ENCODE measurements around the gene PFN1.
"Not testable (repeated sequence)": the region's sequence is repeated elsewhere in the genome, so short reads cannot be mapped to it uniquely, and the experiment has no call there.

The PFN1 gene

GRCh38 chr17:4945176-4945943 lies 3.0 kb downstream of the PFN1 start:
- DNase-seq = peak; percentile 77

DNA sequence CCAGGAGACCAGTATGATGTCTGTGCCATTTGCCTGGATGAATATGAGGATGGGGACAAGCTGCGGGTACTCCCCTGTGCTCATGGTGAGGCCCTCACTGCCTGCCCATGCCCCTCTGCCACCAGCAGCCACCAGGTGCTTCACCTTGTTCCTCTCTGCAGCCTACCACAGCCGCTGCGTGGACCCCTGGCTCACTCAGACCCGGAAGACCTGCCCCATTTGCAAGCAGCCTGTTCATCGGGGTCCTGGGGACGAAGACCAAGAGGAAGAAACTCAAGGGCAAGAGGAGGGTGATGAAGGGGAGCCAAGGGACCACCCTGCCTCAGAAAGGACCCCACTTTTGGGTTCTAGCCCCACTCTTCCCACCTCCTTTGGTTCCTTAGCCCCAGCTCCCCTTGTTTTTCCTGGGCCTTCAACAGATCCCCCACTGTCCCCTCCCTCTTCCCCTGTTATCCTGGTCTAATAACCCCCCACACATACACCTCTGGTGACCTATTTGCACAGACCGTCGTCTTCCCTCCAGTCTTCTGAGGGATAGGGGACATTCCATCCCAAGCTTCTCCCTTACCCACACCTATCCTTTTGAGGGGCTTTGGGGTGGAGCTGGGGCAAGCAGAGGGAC lies 3.7 kb downstream of the PFN1 start:
- DNase-seq = no peak

DNA sequence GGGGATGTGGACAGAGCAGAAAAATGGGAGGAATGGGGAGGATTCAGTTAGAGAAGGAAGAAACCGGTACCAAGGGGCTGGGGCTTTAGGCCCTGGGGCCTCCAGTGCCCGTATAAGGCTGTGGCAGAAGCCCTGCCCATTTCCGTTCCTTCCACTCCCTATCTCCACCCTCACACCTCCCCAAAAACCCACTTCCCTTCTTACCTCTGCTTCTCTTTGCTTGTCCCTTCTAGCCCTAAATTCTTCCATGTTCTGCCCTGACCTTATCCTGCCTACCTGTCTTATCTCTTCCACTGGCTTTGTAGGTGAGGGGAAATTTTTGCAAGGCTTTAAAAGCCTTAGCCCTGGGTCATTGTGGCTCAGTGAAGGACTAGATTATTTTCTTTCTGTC lies 4.2 kb downstream of the PFN1 start:
- DNase-seq = no peak

DNA sequence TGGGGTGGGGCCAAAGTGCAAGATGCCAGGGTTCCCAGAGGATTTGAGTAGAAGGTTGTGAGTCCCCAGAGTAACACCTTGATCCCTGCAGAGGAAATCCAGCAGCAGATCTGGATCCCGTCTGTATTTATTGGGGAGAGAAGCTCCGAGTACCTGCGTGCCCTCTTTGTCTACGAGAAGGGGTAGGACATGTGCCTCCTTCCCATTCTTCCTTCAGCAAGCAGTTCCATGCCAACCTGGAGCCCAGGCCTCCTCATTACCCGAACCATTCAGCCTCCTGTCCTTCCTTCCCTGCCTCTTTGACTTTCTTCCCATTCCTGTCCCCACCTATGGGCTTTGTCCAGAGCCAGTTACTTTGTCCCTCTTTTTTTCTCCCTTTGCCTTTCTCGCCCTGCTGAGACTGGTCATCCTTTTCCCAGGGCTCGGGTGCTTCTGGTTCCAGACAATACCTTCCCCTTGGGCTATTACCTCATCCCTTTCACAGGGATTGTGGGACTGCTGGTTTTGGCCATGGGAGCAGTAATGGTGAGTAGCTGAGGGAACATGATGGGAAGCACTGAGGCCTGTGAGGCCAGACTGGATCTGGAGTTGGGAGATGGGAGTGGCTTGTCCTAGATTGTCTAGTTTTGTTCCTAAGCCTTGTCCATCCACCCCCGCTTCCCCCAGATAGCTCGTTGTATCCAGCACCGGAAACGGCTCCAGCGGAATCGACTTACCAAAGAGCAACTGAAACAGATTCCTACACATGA lies 5.4 kb downstream of the PFN1 start:
- DNase-seq = no peak

DNA sequence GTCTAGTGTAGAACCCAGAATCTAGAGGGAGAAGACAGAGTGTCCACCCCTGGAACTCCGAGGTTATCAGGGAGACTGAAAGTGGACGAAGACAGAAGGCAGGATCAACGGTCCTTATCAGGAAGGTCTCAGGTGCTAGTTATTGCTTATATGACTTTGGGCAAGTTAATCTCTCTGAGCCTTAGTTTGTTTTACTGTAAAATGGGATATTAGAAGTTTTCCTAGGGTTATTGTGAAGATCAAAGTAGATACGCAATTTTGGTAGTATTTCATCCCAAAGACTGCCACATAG lies 7.1 kb downstream of the PFN1 start:
- no peak for DNase-seq

DNA sequence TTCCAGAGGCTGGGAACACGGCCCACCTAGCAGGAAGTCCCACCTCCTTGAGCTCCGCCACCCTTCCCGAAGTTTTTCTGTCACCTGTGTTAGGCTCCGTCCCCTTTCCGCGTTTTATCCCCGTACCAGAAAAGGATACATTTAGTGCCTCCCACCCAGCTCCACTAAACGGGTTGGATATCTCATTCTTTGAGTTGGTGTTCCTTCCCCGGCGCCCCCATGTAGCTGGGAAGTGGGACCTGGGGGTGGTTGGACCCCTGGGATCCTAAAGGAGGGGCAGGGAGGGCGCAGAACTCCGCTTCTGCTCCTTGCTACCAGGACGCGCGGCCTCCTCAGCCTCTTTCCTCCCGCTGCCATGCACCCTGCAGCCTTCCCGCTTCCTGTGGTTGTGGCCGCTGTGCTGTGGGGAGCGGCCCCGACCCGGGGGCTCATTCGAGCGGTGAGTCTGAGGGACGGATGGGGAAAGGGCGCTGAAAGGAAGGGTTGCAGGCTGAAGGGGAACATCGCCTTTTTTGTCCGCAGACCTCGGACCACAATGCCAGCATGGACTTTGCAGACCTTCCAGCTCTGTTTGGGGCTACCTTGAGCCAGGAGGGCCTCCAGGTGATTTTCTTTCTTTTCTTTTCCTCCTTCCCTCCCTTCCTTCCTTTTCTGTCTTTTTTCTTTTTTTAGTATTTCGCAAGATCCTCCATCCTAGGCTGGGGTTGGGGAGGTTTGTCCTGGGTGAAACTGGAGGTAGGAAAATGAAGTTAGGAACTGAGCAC lies 7.6 kb downstream of the PFN1 start:
- DNase-seq = no peak

GRCh38 chr17:4939796-4940554 lies 8.4 kb downstream of the PFN1 start, which contains the start of the genes RNF167 and SLC25A11:
TSS of gene RNF167 (plus strand) at chr17:4940268. CDS start at chr17:4940910, 642 bp downstream.
TSS of gene SLC25A11 (minus strand) at chr17:4940046. CDS start at chr17:4939910, 136 bp downstream.
- peak; percentile 98 for DNase-seq

DNA sequence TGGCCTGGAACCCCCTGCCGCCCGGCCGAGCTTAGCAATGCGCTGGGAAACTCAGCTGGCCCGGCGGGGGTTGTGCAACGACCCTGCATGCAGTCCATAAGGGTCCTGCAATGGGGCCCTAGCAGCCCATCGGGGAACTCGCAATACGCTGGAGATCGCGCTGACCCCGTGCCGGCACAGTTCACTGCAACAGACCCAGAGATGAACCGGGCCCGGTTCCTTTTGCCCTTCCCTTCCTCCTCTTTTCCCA lies 8.9 kb downstream of the PFN1 start:
- DNase-seq = no peak

DNA sequence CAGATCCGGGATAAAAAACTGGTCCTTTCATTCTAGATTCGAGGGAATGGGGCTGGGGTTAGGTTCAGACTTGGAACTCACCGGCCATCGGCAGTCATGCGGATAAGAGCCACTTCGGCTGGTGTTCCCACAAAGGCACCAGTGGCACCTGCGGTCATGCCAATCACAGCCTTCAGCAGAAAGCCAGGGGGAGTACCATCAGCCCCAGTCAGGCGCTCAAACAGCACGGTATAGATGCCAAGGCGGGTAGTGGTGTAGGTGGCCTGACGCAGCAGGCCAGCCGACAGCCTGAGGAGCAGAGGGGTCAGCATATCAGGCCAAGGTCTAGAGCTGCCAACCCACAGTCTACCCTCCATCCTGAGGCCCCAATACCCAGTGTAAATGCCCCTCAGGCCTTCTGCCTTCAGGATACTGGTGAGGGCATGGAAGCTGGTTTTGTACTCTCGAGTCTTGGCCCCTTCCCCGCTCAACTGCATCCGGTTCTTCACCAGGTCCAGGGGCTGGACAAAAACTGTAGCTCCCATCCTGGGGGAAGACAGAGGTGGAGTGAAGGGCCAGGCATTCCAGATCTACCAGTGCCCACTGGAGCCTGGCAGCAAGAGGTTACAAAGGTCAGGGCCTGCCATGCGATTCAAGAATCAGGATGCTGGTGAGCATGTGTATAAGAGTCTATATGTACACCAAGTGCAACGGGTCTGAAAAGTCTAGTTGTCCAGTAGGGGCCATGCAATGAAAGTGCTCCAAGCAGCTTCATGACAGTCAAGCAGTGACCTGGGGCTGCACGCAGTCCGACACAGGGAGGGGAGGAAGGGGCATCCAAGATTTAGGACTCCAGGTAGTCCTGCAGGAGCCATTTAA lies 9.4 kb downstream of the PFN1 start:
- DNase-seq = no peak

DNA sequence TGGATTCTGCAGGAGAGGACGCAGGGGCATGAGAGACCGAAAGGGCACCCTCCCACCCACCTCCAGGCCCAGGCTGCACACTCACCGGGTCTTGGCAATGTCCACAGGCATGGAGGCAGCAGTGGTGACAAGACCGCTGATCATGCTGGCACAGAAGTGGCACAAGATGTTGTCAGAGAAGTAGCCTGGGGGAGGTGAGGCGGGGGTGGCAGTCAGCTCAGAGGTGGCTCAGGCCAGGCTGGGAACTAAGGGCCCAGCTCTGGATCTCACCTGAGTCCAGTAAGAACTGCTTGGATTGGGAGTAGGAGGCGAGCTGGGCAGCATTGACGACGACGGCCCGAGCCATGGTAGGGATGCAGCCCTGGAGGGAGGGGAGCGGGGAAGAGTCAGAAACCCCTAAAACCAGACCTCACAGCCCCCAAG lies 10.2 kb downstream of the PFN1 start:
- no peak for DNase-seq

GRCh38 chr17:4937553-4937952 lies 10.8 kb downstream of the PFN1 start:
- no peak for DNase-seq

DNA sequence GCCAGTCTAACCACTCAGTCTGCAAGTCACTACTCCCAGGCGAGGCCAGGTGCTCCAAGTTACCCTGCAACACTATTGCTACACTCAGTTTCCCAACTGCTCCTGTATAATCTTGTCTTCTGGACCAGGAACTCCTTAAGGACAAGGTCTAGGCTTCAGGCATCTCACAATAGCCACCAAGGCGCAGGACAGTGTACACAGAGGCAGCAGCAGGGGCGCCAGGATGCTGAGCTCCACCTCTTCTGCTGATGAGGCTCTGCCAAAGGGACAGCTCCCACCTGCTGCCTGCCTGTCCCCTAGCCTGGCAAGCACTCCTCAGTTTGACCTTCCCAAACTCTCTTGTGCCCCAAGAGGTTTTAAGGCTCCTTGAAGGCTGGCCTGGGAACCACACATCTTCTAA lies 11.9 kb downstream of the PFN1 start:
- DNase-seq = no peak

- DNase-seq = no peak
Observed at GRCh38 chr17:4935650-4936049, 12.7 kb downstream of the PFN1 start.

GRCh38 chr17:4934173-4934979 lies 14.0 kb downstream of the PFN1 start:
- DNase-seq = no peak

DNA sequence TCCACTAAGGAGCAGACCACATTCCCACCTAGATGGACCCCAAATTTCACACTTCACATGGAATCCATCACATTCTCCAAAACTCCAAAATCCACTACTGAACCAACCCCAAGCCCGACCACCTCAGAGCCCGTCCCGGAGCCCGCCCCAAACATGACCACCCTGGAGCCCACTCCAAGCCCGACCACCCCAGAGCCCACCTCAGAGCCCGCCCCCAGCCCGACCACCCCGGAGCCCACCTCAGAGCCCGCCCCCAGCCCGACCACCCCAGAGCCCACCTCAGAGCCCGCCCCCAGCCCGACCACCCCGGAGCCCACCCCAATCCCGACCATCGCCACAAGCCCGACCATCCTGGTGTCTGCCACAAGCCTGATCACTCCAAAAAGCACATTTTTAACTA lies 14.7 kb downstream of the PFN1 start:
- DNase-seq = no peak

- no peak for DNase-seq
Observed at GRCh38 chr17:4932756-4933155, 15.6 kb downstream of the PFN1 start.

GRCh38 chr17:4931963-4932362 lies 16.4 kb downstream of the PFN1 start, which contains the start of gene GP1BA:
TSS of gene GP1BA (plus strand) at chr17:4932277. CDS start at chr17:4932605, 328 bp downstream.
- DNase-seq = no peak

GRCh38 chr17:4928881-4929280 lies 19.4 kb downstream of the PFN1 start:
- DNase-seq = no peak

GRCh38 chr17:4926577-4927335 lies 21.6 kb downstream of the PFN1 start:
- DNase-seq = not testable (repeated sequence)

DNA sequence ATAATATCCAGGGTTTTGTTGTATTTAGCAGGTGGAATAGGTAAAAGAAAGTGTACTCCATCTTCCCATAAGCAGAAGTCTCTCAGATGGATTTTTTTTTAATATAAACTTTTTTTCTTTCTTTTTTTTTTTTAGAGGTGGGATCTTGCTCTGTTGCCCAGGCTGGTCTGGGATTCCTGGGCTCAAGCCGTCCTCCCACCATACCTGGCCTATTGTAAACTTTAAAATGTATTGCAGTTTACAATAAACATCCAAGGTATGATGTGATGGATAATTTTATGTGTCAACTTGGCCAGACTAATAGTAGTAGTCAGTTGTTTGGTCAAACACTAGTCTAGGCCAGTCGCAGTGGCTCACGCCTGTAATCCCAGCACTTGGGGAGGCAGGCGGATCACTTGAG lies 27.0 kb downstream of the PFN1 start:
- no peak for DNase-seq
